ENCODE measurements around the gene C4orf54. TPM values are rescaled to one million over a fixed set of nuclear protein-coding genes. Genes with fewer than 3 reads are reported as not detected.

Gene C4orf54
- total RNA-seq, 2 experiments from 2014 or later, result not detected

- CTCF ChIA-PET (ENCODE audit: unreplicated experiment), result no interaction called here
- no peak for TF ChIP-seq CTCF (conservative IDR thresholded peaks at IDR 0.05; ENCODE audit: low read length)
- no peak for TF ChIP-seq EZH2phosphoT487 (IDR thresholded peaks at IDR 0.05; ENCODE audit: borderline replicate concordance, low read depth, low read length)
- no peak overlapping the region for H2AFZ ChIP-seq (ENCODE audit: low read length)
- no peaks in the 10 kb centered on the region for H3K36me3 ChIP-seq (ENCODE audit: insufficient read depth, low read length)
- H3K9me3 ChIP-seq (ENCODE audit: low read length), result no peaks in the 10 kb centered on the region
- no peak overlapping the region for H3K27ac ChIP-seq (ENCODE audit: low read depth, low read length, poor library complexity, severe bottlenecking)
- DNase-seq (ENCODE audit: low spot score), result no peak
- no TSS peak for BruUV-seq (replicated peaks)
- H3K4me1 ChIP-seq (ENCODE audit: insufficient read depth, low read length, poor library complexity, severe bottlenecking), result no peaks in the 10 kb centered on the region
- H3K4me2 ChIP-seq (ENCODE audit: low read length), result no peak overlapping the region
- intact Hi-C loops (cut with micrococcal nuclease; ENCODE audit: unreplicated experiment), result no loop called here
- H3K9me2 ChIP-seq (ENCODE audit: insufficient read depth, low read length), result no peaks in the 10 kb centered on the region
- H4K20me1 ChIP-seq (ENCODE audit: insufficient read depth, low read length), result no peaks in the 10 kb centered on the region
- no peak overlapping the region for H3K4me3 ChIP-seq (ENCODE audit: low read depth, low read length, poor library complexity, severe bottlenecking)
- H3K79me2 ChIP-seq (ENCODE audit: insufficient read depth, low read depth, low read length), result no peaks in the 10 kb centered on the region
- POLR2A ChIA-PET, result interaction anchor here (0.5 to 1.2 kb wide), 2 partner anchors 11 to 16 kb away, joined by 3 to 4 read pairs; no protein-coding TSS in a partner anchor
Observed at GRCh38 chr4:99649208-99649607, 8.4 kb downstream of the C4orf54 start.

DNA sequence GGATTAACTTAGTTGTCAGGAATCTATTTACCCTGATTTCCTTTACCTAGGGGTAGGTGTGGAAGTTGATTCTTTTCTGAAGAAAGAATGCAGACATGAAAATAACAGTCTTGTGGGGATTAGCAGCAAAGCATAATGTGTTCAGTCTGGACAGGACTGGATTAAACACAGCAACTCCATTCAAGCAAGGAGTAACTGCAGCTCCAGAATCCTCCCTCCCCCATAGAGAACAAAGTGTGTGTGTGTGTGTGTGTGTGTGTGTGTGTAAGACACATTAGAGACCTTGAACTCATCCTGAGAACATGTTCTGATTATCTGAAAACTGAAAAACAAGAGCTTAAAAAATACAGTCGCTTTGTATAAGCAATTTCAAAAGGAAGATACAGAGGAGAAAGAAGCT lies 9.3 kb downstream of the C4orf54 start:
- H3K4me2 ChIP-seq (ENCODE audit: low read length), result no peak overlapping the region
- intact Hi-C loops (cut with micrococcal nuclease; ENCODE audit: unreplicated experiment), result no loop called here
- CTCF ChIA-PET (ENCODE audit: unreplicated experiment), result interaction anchor here (1.2 kb wide), 1 partner anchor 9 kb away, joined by 3 read pairs; no protein-coding TSS in a partner anchor
- H3K27ac ChIP-seq (ENCODE audit: low read depth, low read length, poor library complexity, severe bottlenecking), result no peak overlapping the region
- H4K20me1 ChIP-seq (ENCODE audit: insufficient read depth, low read length), result no peaks in the 10 kb centered on the region
- H3K9me2 ChIP-seq (ENCODE audit: insufficient read depth, low read length), result no peaks in the 10 kb centered on the region
- POLR2A ChIA-PET, result interaction anchor here (0.7 to 1.2 kb wide), 4 partner anchors 13 to 68 kb away, joined by 3 to 5 read pairs (median 4); no protein-coding TSS in a partner anchor
- no peaks in the 10 kb centered on the region for H3K79me2 ChIP-seq (ENCODE audit: insufficient read depth, low read depth, low read length)
- no peaks in the 10 kb centered on the region for H3K9me3 ChIP-seq (ENCODE audit: low read length)
- no peaks in the 10 kb centered on the region for H3K36me3 ChIP-seq (ENCODE audit: insufficient read depth, low read length)
- no peaks in the 10 kb centered on the region for H3K4me1 ChIP-seq (ENCODE audit: insufficient read depth, low read length, poor library complexity, severe bottlenecking)
- BruUV-seq (replicated peaks), result no TSS peak
- no peak for TF ChIP-seq EZH2phosphoT487 (IDR thresholded peaks at IDR 0.05; ENCODE audit: borderline replicate concordance, low read depth, low read length)
- no peak overlapping the region for H2AFZ ChIP-seq (ENCODE audit: low read length)
- DNase-seq (ENCODE audit: low spot score), result no peak
- H3K4me3 ChIP-seq (ENCODE audit: low read depth, low read length, poor library complexity, severe bottlenecking), result no peak overlapping the region

DNA sequence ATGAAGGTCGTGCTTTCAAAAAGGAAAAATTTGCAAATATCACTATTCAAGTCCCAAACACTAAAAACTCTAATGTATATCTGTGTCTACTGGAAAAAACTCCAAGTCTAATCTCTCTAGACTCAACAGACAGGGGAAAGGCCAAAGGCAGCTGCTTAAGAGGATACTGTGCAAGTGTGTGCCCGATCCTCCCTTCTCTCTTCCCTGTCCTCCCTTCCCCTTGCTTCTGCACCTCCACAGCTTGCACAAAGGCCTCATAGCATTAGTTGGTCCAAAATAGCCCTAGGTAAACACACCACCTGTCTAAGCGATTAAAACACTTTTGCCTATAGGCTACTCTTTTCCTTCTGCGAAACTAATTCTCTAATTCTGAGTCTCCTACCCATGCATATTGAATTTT lies 10.6 kb downstream of the C4orf54 start:
- no peak overlapping the region for H3K4me2 ChIP-seq (ENCODE audit: low read length)
- no peaks in the 10 kb centered on the region for H3K4me1 ChIP-seq (ENCODE audit: insufficient read depth, low read length, poor library complexity, severe bottlenecking)
- no peak for TF ChIP-seq CTCF (conservative IDR thresholded peaks at IDR 0.05; ENCODE audit: low read length)
- TF ChIP-seq EZH2phosphoT487 (IDR thresholded peaks at IDR 0.05; ENCODE audit: borderline replicate concordance, low read depth, low read length), result no peak
- ChIA-PET CTCF (ENCODE audit: unreplicated experiment) (interaction anchor here (1.2 kb wide), 1 partner anchor 8 kb away, joined by 3 read pairs; no protein-coding TSS in a partner anchor), POLR2A (interaction anchor here (0.9 kb wide), 1 partner anchor 342 kb away, joined by 3 read pairs; no protein-coding TSS in a partner anchor)
- no peak for DNase-seq (ENCODE audit: low spot score)
- BruUV-seq (replicated peaks), result no TSS peak
- H3K79me2 ChIP-seq (ENCODE audit: insufficient read depth, low read depth, low read length), result no peaks in the 10 kb centered on the region
- intact Hi-C loops (cut with micrococcal nuclease; ENCODE audit: unreplicated experiment), result no loop called here
- H3K4me3 ChIP-seq (ENCODE audit: low read depth, low read length, poor library complexity, severe bottlenecking), result no peak overlapping the region
- no peaks in the 10 kb centered on the region for H3K36me3 ChIP-seq (ENCODE audit: insufficient read depth, low read length)
- H3K9me3 ChIP-seq (ENCODE audit: low read length), result no peaks in the 10 kb centered on the region
- H4K20me1 ChIP-seq (ENCODE audit: insufficient read depth, low read length), result no peaks in the 10 kb centered on the region
- H3K9me2 ChIP-seq (ENCODE audit: insufficient read depth, low read length), result no peaks in the 10 kb centered on the region
- no peak overlapping the region for H3K27ac ChIP-seq (ENCODE audit: low read depth, low read length, poor library complexity, severe bottlenecking)
- no peak overlapping the region for H2AFZ ChIP-seq (ENCODE audit: low read length)

All from OCI-LY7 (cell line).